Mammary microvascular endothelial cell (primary cell): ENCODE measurements around the gene TDRD12. TPM values are rescaled to one million over a fixed set of nuclear protein-coding genes. Genes with fewer than 3 reads are reported as not detected.

ENCODE experiments used
- total RNA-seq: library from RNA; depleted of rRNA; stranded (reverse); fragments of >200 nt; gene quantifications from 2 replicates; pipeline ENCODE4 v1.2.3, GENCODE V29; 2015

Gene TDRD12, protein sequence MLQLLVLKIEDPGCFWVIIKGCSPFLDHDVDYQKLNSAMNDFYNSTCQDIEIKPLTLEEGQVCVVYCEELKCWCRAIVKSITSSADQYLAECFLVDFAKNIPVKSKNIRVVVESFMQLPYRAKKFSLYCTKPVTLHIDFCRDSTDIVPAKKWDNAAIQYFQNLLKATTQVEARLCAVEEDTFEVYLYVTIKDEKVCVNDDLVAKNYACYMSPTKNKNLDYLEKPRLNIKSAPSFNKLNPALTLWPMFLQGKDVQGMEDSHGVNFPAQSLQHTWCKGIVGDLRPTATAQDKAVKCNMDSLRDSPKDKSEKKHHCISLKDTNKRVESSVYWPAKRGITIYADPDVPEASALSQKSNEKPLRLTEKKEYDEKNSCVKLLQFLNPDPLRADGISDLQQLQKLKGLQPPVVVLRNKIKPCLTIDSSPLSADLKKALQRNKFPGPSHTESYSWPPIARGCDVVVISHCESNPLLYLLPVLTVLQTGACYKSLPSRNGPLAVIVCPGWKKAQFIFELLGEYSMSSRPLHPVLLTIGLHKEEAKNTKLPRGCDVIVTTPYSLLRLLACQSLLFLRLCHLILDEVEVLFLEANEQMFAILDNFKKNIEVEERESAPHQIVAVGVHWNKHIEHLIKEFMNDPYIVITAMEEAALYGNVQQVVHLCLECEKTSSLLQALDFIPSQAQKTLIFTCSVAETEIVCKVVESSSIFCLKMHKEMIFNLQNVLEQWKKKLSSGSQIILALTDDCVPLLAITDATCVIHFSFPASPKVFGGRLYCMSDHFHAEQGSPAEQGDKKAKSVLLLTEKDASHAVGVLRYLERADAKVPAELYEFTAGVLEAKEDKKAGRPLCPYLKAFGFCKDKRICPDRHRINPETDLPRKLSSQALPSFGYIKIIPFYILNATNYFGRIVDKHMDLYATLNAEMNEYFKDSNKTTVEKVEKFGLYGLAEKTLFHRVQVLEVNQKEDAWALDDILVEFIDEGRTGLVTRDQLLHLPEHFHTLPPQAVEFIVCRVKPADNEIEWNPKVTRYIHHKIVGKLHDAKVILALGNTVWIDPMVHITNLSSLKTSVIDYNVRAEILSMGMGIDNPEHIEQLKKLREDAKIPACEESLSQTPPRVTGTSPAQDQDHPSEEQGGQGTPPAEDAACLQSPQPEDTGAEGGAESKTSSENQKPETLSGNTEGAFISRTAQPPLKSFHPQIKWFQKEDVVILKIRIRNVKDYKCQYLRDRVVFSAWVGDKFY (N-terminal part only)
- total RNA-seq: 0.60 and 0.79 TPM in 2 replicates

DNA sequence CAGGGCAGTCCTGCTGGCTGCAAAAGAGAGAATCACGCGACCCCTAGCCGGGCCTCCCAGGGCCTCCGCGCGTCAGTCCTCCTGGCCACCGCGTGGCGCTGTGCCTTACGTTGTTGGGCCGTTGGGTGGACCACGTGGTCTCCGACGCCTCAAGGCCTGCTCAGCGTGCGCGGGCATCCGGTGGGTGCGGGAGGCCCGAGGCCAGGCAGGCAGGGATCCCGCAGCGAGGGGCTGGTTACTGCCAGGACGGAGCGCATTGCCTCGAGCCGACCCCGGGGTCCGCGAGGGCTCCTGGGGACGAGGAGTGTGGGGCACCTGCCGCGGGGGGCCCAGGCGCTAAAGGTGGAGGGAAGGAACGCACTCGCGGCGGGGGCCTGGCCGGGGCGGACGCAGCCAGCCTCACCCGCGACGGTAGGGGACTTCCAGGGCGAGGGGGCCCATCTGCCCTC lies at the start of gene TDRD12:
Gene TDRD12, plus strand, starts transcription at position 157 of the 449 bp plus-strand sequence. CDS start 306 bp downstream, outside the sequence.

DNA sequence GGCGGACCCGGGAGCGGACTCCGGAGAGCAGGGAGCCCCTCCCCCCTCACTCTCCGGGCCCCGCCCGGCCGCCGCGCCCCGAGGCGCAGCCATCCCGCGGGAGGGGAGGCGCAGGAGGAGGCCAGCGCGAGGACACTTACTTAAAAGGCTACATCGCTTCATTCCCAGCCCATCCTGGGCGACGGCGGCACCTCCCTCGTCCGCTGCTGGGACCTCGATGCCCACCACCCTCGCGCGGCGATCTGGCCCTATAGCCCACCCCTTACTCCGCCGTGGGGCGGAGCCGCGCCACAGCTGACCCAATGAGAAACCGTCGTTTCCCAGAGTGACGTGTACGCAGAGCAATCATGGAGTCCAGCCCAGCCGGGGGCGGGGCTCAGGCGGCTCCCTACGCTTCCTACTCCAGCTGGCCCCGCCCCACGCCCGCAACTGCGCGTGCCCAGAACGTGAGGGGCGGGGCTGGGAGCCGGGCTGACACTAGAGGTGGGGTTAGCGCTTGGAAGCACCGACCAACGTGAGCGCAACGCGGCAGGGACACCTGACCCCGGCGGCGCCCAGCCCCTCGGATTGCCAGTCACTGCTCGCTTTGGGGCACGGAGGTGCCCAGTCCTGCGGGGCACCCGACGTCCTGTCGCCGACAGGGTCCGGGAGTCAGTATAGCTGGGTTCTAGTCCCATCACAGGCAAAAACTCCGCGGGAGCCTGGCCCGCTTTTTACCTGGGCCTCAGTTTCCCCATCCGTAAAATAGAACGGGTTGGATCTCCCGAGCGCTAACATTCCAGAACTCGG lies 44.4 kb upstream of the TDRD12 start, which contains the start of gene ANKRD27:
Gene ANKRD27, minus strand, starts transcription at position 250 of the 789 bp plus-strand sequence. CDS start 16,165 bp downstream, outside the sequence.

DNA sequence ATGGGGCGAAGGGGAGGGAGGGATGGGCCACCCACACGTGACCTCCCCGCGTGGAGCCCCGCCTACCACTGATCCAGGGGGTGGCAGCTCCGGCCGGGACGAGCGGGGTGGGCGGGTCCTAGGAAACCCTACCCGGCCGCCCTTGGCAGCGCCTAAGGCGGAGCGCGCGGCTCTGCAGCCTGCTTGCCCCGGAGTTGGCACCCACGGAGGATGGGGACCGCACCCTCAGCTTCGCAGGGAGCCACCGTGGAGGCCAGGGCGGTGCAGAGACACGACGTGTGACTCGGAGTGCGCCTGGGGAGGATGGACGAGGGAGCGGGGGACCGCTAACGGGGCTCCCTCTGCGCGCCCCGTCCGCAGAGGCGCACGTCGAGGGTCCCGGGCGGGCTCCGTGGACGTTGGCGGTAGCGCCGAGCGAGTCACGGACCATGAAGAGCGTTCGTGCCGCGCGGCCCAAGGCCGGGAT lies 43.8 kb upstream of the TDRD12 start, which contains the start of gene RGS9BP:
Gene RGS9BP, plus strand, starts transcription at position 129 of the 466 bp plus-strand sequence. CDS start 416 bp downstream, outside the sequence.

DNA sequence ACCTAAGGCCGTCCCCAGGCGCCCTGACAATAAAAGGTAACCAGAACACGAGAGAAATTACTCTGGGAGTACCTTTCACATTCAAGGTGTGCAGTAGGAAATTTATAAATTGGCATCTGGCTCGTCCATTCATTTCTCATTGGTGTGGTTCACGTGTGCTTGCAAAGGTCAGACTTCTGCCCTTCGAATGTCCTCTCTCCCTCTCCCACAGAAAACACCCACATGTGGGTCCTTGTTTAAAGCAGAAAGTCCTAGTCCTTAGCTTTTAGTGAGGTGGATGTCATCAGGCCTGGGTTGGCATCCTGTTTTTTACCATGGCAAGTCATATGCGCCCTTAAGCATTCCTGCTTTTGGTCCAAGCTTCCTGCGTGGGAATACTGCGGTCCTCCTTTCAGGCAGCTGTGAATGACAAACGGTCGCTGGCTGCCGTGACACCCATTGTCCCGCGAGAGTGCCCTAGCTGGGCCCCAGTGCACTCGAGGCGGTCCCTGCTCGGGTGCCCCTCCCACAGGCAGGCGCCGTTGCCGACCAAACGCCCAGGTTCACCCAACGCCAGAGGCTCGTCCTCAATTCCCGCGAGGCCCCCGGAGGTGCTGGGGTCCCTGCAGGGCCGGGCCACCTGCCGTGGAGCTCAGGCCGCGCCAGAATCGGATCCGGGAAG lies 28.1 kb upstream of the TDRD12 start, which contains the start of gene NUDT19:
Gene NUDT19, plus strand, starts transcription at position 531 of the 661 bp plus-strand sequence. CDS start 140 bp downstream, outside the sequence.

DNA sequence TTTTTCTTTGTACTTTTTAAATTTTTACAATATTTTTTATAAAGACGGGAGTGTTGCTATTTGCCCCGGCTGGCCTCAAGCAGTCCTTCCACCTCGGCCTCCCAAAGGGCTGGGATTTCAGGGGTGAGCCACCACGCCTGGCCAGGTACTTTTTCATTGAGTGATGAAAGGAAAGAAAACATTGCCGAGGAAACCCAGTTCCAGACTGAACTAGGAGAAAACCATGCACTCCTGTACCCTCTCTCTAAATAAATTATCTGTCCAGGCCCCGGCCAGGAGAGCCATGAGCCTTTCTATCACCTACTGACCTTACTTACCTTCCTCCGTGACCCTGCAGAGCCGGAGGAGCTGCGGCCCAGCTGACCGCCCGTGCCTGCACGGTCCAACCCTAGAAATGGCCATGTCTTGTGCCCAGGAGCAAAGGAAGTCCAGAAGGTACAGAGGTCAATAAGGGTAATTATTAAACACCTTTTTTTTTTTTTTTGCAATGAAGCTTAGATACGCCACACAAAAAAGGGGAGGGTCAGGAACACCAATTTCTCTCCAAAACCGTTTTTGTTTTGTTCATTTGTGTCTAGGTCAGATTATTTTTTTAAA lies 149.9 kb downstream of the TDRD12 start, which contains the start of gene SLC7A9:
Gene SLC7A9, minus strand, starts transcription at position 399 of the 597 bp plus-strand sequence. CDS start 1,233 bp downstream, outside the sequence.

Other genes with a start within 250 kb of the TDRD12 start
- 207 and 280 TPM in 2 replicates for gene PDCD5, start 138.6 kb upstream of the TDRD12 start, total RNA-seq
- 28.6 and 29.4 TPM in 2 replicates for gene ANKRD27, start 44.6 kb upstream of the TDRD12 start, total RNA-seq
- 0.07 and 0.20 TPM in 2 replicates for gene RGS9BP, start 43.9 kb upstream of the TDRD12 start, total RNA-seq
- gene NUDT19, start 27.9 kb upstream of the TDRD12 start, total RNA-seq: 15.5 and 18.7 TPM in 2 replicates
- gene SLC7A9, start 150.0 kb downstream of the TDRD12 start, total RNA-seq: not detected in 2 replicates